ENCODE measurements around the gene TOX3. TPM values are rescaled to one million over a fixed set of nuclear protein-coding genes. Genes with fewer than 3 reads are reported as not detected.

Gene TOX3
- total and polyA plus RNA-seq, 2 of the 8 experiments (the other 6 are each of a cell fraction or from before 2014, with no cell fraction given), result 16.7 to 31.2 TPM

DNA sequence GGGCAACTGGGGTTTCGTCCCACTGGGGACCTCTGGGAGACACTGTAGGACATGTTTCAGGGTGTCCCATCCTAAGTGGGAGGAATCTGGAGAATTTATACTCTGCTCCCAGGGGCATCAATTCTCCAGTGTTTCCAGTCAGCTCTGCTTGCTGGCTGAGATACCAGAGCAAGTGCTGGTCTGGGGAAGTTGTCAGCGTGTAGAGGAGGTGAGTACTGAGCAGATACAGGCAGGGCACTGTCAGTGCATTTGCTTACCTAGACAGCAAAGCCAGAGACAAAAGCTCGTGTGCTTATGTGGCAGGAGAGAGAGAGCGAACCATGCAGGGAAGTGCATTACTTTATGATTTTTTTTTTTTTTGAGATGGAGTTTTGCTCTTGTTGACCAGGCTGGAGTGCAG, 20.2 kb upstream of the TOX3 start (continued):
- TF ChIP-seq RAD21 (IDR thresholded peaks at IDR 0.05 in 1 of 2, conservative IDR thresholded peaks at IDR 0.05 in 1 of 2; ENCODE audit: low read depth in 2 of 2, low read length in 2 of 2) (no peak), FOSL1 (IDR thresholded peaks at IDR 0.05; ENCODE audit: insufficient read depth, low read depth, low read length) (no peak), PHF8 (conservative IDR thresholded peaks at IDR 0.05; ENCODE audit: low read depth, low read length) (no peak), ZNF274 (IDR thresholded peaks at IDR 0.05; ENCODE audit: borderline replicate concordance, extremely low read depth, low read length) (no peak)

Measured in H1 (cell line).